Stimulated activated CD4-positive, alpha-beta T cell treated with anti-CD3 and anti-CD28 coated beads, Interleukin-1b, Interleukin-23, amount 100 ng/mL, for 24 hours (primary cell): ENCODE data around the gene GNPNAT1.
"Not testable (repeated sequence)": the region's sequence is repeated elsewhere in the genome, so short reads cannot be mapped to it uniquely, and the experiment has no call there.

ENCODE experiments used
- DNase-seq, 4 experiments: peaks; one replicate each; pipeline ENCODE4 v3.0.0-alpha.2; 2020; ENCODE audit warnings: low read depth in 4 of 4, low spot score in 1 of 4

GNPNAT1 gene

DNA sequence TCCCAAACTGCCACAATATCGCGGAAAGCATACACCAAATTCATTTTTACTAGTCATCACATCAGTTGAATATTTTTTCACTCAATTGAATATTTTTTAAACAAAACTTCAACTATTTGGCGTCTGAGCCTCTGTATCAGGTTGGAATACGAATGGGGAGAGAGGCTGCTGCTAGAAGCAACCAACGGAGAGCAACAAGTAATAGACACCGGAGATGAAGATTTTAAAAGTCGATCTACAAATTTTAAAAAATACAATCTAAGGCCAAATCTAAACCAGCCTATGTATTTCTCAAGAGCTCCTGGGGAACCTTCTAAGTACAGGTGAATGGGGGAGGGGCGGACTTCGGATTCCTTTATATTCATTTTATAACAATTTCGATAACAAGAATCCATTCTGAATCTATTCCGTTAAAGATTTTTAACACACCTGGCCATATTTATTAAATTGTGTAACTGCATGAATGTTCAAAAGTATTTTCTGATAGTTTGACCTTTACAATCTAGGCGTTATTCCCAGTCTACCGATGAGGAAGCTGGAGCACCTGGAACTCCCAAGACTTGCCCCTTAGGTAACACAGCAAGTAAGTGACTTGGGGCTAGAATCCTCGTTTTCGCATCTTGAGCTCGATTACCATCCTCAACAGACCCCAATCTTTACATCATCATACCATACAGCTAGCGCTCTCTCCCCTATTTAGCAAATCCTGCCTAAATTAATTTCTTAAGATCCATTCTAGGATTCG, 1.2 kb downstream of the GNPNAT1 start:
- no peak for DNase-seq

DNA sequence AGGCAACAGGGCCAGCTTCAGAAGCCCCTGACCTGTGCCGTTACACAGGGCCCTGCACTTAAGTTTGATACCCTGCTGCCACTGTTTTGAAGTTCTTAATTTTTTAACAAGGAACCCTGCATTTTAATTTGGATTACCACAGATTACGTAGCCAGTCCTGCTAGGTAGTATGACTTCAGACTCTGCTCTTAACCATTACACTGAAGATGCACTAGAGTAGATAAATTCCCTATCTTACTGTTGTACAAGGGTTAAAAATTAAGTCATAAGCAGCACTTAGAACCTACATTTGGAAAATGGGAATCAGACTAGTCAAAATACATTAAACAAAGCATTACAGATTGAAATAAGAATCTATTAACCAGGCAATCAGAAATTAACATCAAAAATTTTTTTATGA, 2.3 kb downstream of the GNPNAT1 start:
- no peak for DNase-seq

GRCh38 chr14:52786887-52787286, 4.5 kb downstream of the GNPNAT1 start:
- no peak for DNase-seq

DNA sequence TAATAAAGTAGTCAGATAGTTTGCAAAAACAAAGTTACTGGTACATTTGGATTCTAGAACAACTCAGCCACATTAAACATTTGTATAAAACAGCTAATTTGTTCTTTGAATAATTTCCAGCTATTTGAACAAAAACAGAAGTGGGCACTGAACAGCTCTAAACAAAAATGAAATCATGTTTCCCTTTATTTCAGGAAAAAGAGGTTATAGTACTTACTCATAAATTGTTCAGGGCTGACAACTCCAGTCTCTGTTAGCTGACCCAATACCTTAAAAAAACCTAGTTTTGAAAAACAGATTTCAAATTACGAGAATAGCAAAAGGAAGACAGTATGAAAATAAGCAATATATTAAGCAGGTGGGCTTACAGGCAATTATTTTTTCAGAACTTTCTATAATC, 8.2 kb downstream of the GNPNAT1 start:
- no peak for DNase-seq

DNA sequence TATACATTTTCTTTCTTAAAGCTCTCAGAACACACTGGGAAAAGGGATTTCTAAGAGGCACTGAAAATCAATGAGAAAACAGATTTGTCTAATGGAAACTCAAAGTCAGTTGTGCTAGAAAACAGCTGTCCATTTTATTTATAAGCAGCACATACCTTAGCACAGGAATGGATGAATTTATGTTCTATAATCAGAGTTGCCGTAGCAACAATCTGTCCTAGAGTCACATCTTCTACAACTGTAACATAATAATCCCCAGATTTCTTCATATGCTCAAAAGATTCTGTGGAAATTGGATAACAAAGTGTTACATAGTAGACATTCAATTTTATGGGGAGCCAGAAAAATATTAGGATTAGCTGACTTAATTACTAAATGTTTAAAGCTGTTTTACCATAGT, 9.8 kb downstream of the GNPNAT1 start:
- no peak for DNase-seq

- DNase-seq = no peak
These were observed 10.5 kb downstream of the GNPNAT1 start for GRCh38 chr14:52780893-52781292.

GRCh38 chr14:52778702-52779101, 12.7 kb downstream of the GNPNAT1 start:
- DNase-seq = no peak

DNA sequence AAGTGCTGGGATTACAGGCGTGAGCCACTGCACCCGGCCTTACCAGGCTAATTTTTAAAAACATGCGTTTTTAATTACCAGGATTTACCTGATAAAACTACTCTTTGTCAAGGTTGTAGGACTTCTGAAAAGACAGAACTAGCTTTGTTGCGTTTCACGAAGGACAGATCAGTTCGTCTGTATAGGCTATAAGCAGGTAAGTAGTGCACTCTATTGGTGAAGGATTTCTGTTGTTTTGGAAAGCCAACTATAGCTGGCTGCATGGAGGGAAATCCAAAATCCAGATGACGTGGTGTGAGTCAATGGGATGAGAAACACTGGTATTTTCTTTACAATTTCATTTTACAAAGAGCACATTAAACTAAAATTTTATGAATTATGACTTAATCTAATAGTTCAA, 14.6 kb downstream of the GNPNAT1 start:
- no peak for DNase-seq

DNA sequence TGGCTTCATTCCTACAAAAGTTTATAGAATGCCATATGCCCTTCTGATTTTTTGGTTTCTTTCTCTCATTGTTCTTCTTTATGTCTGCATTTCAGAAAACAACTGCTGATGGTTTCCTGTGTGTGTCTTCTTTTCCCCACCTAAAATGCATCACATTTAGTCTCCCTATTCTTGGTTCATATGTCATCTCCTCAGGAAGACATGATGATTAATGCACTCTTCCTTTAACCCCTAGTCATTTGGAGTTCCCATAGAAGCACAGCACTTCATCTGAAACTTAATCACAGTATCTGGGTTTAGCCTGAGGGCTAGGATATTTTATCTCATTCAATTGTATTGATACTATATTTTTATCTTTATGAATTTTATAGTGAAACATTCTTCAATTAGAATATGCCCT, 21.5 kb downstream of the GNPNAT1 start:
- no peak for DNase-seq

- DNase-seq = no peak
These were observed 24.2 kb downstream of the GNPNAT1 start for GRCh38 chr14:52767058-52767833.

- DNase-seq = not testable (repeated sequence)
These were observed 28.5 kb downstream of the GNPNAT1 start for GRCh38 chr14:52762923-52763322.

DNA sequence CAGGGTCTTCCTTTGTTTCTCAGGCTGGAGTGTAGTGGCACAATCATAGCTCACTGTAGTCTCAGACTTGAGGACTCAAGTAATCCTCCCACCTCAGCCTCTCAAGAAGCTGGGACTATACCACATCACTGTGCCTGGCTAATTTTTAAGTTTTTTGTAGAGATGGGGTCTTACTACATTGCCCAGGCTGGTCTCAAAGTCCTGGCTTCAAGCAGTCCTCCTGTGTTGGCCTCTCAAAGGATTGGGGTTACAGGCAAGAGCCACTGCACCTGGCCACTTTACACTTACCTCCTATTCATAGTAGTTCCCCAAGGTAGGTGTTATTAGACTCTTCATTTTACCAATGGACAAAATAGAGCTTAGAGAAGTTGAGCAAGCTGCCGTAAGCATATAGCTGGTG, 32.3 kb downstream of the GNPNAT1 start:
- DNase-seq = no peak

DNA sequence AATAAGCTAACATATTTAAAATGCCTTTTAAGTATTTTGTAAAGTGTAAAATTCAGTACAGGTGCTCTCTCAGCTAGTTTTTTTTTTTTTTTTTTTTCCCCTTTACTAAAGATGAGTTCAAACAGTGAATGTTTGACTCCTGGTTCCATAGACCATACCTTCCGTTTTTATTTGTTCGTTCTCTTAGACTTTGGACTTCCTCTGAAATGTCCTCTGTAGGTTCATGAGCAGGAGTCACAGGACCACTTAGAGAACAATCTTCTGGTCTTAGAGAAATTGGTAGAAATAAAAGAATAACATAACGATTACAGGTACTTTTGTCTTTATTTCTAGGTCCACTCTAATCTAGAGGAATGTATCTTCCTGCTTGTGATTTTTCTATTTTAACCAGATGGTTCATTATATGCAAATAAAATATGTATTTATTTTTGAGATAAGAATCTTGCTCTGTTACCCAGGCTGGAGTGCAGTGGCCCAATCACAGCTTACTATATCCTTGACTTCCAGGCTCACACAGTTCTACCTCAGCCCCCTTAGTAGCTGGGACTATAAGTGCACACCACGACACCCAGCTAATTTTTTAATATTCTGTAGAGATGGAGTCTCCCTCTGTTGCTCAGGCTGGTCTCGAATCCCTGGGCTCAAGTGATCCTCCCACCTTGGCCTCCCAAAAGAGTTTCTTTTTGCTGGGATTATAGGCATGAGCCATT, 35.6 kb downstream of the GNPNAT1 start:
- DNase-seq = no peak

GRCh38 chr14:52748647-52749292, 42.6 kb downstream of the GNPNAT1 start:
- DNase-seq = no peak

DNA sequence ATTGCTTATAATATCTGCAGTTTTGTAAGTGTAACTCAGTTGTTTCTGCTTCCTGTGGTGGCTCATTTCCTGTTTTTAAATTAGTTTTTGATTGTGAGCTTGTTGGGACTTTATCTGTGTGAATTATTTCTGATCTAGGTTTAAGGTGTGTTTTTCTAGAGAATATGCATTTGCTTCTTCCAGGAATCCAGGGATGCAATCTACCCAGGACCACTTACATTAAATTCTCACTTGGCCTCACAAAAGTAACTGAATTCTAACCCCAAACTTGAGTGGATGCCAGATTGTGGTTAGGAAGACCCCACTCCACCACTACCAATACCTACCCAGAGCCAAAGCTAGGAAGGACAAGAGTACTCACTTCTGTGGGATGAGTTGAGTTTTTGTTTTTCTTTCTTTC, 49.5 kb downstream of the GNPNAT1 start:
- DNase-seq = no peak

GRCh38 chr14:52740751-52741150, 50.7 kb downstream of the GNPNAT1 start:
- no peak for DNase-seq

DNA sequence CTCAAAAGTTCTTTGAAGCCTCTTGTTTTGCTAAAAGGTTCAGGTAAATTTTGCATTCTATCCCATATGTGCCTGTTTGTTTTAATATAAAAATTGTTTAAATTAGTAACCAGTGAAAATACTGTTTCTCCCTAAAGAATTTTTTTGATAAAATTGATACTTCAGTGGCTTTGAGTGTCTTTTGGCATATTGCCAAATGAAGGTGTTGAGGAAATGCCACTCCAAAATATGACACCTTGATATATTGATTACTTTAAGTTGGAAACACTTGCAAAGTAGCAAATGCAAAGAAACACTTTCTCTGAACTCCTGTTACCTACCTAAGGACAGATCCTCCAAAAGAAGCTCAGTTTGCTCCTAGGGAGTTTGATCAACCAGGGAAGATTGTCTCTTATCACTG, 53.0 kb downstream of the GNPNAT1 start:
- no peak for DNase-seq

DNA sequence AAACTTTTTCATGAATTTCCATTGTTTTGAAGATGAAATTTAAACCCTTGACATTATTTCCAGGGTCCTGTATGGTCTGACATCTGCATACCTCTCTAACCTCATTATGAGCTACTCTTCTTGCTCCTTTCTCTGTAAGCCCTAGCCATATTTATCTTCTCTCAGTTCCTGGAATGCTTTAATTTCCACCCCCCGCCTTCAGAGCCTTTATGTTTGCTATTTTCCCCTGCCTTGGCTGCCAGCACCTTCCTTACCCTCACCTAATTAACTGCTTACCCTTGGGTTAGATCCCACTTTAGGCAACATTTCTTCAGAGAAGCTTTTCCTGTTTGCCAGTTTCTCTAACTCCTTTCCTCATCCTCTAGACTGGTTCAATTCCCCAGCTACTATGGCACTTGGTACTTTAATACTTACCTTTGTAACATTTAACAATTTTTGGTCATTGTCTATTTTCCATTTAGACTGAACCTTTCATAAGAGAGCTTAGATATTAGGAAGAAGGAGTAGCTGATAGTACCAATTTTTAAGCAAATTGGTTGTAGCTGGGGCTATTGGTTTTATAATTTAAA, 55.4 kb downstream of the GNPNAT1 start:
- DNase-seq = no peak

GRCh38 chr14:52733824-52734223, 57.6 kb downstream of the GNPNAT1 start:
- DNase-seq = no peak

GRCh38 chr14:52730709-52731111, 60.7 kb downstream of the GNPNAT1 start:
- no peak for DNase-seq
